ENCODE measurements around the gene LRP1B.

DNA sequence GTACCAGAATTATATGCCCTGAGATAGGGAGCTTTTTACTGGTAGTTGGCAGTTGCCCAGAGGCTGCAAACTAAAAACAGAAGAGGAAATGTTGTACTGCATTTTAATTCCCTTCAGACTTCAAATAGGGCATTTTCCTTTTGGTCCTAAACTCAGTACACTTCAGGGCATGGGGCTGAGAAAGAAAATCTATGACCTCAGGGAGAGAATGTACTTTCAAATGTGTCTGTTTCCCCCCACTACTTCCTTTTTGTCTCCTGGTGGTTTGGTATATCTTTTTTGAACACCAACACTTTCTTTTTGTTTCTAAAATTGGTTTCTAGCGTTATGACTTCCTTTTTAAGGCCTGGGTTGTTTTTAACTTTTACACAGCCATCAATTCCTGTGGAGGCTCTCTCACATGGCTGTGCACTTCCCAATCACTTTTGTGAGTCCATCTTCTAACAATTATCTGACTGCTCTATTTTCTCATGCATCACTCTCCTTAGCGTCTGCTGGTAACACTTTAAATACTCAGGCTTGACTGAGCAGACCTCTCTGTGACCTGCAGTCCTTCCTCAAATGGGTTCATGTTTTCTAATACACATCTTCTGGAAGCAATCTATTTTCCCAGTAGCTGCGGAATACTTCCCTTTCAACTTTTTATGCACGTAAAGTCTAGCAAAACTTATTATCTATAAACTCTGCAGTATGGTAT is 596.0 kb downstream of the LRP1B start:
- TF ChIP-seq CTCF (conservative IDR thresholded peaks at IDR 0.05 in 1 of 2, IDR thresholded peaks at IDR 0.05 in 1 of 2; ENCODE audit: extremely low read depth in 1 of 2, insufficient read depth in 1 of 2, low read depth in 1 of 2, low read length in 2 of 2): no peak
- no peak for TF ChIP-seq EZH2 (IDR thresholded peaks at IDR 0.05; ENCODE audit: borderline replicate concordance, low read length)
